22Rv1 (cell line): Measurements from ENCODE around the gene ANTXR1.

Experiments
- CTCF ChIP-seq: fragments of 450-650 bp; IDR thresholded peaks from 2 replicates; pipeline ENCODE4 v1.5.1; 2017; ENCODE audit warnings: mild to moderate bottlenecking
- ZFX ChIP-seq: fragments of 450-650 bp; IDR thresholded peaks from 2 replicates; pipeline ENCODE4 v1.6.1; 2017; ENCODE audit warnings: antibody characterized with exemption, borderline replicate concordance

GRCh38 chr2:69167469-69167822 is 154.5 kb downstream of the ANTXR1 start:
- TF ChIP-seq CTCF (no peak), ZFX (no peak)
